DOHH2 (cell line): ENCODE results near the gene HBZ.

Experiments used
- EZH2phosphoT487 ChIP-seq: fragments of 200-600 bp; sonication (generic); IDR thresholded peaks from 2 replicates; pipeline ENCODE4 v1.6.1; 2017; ENCODE audit warnings: borderline replicate concordance, mild to moderate bottlenecking, antibody characterized with exemption, low read length, moderate library complexity, mixed read lengths
- TF ChIP-seq, protein P1 (sequence below): fragments of 200-600 bp; sonication (generic); IDR thresholded peaks from one replicate; pipeline ENCODE4 v1.5.1; 2014; ENCODE audit warnings: antibody characterized with exemption, mild to moderate bottlenecking, low read depth, low read length; ENCODE audit not compliant: poor library complexity, severe bottlenecking

GRCh38 chr16:122361-122760, 30.1 kb upstream of the HBZ start:
- TF ChIP-seq, protein P1, sequence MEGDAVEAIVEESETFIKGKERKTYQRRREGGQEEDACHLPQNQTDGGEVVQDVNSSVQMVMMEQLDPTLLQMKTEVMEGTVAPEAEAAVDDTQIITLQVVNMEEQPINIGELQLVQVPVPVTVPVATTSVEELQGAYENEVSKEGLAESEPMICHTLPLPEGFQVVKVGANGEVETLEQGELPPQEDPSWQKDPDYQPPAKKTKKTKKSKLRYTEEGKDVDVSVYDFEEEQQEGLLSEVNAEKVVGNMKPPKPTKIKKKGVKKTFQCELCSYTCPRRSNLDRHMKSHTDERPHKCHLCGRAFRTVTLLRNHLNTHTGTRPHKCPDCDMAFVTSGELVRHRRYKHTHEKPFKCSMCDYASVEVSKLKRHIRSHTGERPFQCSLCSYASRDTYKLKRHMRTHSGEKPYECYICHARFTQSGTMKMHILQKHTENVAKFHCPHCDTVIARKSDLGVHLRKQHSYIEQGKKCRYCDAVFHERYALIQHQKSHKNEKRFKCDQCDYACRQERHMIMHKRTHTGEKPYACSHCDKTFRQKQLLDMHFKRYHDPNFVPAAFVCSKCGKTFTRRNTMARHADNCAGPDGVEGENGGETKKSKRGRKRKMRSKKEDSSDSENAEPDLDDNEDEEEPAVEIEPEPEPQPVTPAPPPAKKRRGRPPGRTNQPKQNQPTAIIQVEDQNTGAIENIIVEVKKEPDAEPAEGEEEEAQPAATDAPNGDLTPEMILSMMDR = no peak
- TF ChIP-seq EZH2phosphoT487 = no peak
